Subcutaneous adipose tissue (tissue), 4 donors: ENCODE measurements around the gene C22orf39. TPM values are rescaled to one million over a fixed set of nuclear protein-coding genes. Genes with fewer than 3 reads are reported as not detected.

Experiments
- CTCF ChIP-seq: fragments of 450-650 bp; IDR thresholded peaks from one replicate; pipeline ENCODE4 v1.5.1; 2016; ENCODE audit warnings: low read depth, mild to moderate bottlenecking, control low read depth, antibody characterized with exemption, moderate library complexity
- total RNA-seq, 4 donors: library from RNA; depleted of rRNA; stranded (reverse); fragments of >200 nt; gene quantifications; one replicate each; pipeline ENCODE4 v1.1.0, GENCODE V29; 2016

Gene C22orf39
- total RNA-seq, 4 donors from 2014 or later = 45.4 to 81.8 (median 62.3) TPM

DNA sequence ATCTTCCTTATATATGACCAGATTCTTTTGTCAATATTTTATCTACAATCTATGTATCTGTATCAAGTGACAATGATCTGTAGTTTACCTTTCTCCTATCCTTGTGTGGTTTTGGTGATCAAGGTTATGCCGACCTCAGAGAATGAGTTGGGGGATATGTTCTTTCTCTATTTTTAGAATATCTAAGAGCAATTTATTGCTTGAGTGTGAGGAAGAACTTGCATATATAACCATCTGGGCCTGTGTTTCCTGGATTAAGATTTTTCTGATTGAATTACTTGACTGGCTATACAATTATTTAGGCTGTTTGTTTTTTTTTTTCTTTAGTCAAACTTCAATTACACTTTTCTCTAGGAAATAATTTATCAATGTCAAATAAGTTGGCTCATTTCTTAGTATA lies 14.0 kb upstream of the C22orf39 start:
- no peak for TF ChIP-seq CTCF

DNA sequence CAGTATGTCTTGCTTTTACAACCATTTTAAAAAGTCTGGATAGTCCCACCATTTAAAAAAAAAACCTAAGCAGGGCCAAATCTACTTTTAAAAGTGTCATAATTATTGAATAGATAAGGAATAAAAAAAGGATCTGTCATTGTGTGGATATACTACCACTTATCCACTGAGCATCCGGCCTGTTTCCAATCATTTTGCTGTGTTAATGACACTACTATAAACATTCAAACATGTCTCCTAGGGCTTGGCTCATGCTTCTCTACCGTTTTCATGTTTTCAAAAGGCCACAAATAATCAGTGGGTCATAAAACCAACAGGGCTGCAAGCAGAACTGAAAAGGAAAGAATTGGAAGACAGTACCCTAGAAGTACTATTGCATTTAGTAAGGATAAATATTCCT lies 12.5 kb upstream of the C22orf39 start:
- TF ChIP-seq CTCF = no peak

DNA sequence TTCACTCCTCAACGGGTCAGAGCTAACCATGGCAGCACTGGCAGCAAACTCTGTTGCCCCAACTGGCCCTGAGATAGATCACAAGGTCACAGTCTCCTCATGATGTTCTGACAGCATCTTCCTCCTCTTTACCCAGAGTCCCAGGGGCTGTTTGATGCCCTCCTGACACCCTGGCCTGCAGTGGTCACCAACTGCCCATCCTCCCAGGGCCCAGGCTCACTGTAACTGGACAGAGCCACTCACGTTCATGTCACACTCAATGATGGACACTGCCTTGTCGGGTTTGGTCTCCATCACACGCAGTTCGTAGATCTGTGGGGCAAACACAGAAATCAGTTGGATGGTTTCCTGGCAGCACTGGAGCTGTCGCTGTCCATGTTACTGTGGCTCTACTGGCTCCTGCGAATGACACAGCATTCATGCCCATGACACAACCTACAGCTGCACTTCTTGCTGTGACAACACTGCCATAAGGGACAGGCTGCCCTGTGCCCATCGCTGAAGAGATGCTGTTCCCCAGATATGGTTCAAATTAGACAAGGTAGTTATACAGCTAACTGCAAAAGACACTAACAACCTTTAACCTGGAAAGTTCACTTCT lies 10.4 kb upstream of the C22orf39 start:
- TF ChIP-seq CTCF = no peak

- no peak for TF ChIP-seq CTCF
Measured at GRCh38 chr22:19456541-19456940, 9.0 kb upstream of the C22orf39 start.

DNA sequence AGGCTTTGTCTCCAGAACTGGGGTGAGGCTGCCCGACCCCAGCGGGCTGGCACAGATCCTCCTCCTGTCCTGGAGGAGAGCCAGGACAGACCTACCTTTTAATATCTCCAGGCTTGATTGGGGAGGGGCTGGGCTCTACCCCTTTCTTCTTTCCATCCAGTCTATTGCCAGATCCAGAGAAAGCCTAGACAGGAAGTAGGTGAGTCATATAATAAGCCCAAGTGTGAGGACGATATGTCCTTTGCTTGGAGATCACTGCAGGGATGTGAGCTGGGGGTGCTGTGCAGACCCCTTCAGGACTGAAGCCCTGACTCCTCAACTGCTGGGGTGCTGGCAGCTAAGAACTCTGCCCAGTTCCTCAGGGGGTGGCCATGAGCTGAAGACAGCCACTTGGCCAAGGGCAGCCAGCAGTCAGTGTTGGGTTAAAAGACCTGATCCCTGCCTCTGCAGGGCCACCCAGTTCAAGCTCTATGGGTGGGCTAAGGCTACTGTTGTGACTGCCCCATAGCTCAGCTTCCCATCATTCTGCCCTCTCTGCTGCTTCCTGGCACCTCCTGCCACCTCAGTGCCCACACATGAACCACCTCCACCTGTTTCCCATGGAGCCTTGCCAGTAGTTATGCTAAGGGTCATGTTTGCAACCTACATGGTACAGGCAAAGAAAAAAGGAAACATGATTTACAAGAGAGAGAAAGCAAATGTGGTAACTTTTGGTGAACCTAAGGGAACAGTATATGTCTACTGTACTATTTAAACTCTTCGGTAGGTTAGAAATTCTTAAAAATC lies 8.3 kb upstream of the C22orf39 start:
- TF ChIP-seq CTCF = no peak

GRCh38 chr22:19455033-19455432 lies 7.5 kb upstream of the C22orf39 start:
- no peak for TF ChIP-seq CTCF

GRCh38 chr22:19454156-19454555 lies 6.6 kb upstream of the C22orf39 start:
- no peak for TF ChIP-seq CTCF
